ENCODE data around the gene CDX1. TPM values are rescaled to one million over a fixed set of nuclear protein-coding genes. Genes with fewer than 3 reads are reported as not detected.

Gene CDX1
- total RNA-seq, 1 donor from 2014 or later = not detected

DNA sequence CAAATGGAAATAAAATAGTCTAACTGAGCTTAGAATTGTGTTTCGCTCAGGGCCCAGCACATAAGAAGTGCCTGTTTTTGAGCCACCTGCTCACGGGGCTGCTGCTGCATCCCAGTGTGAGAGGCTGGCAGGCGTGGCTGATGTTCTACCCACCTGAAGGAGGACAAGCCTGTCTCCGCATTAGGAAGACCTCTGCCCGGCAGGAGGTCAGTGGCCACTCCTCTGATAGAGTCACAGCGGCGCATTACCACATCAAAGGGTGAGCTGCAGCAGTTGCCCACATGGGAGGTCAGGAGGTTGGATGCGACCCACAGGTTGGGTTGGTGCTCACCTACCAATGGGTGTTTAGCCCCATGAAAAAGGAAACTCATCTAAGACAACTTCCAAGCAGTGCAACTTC lies 19.6 kb downstream of the CDX1 start:
- no peaks in the 10 kb centered on the region for H3K9me3 Mint-ChIP-seq
- H3K9me3 ChIP-seq (ENCODE audit: low read depth) = no peaks in the 10 kb centered on the region
- no peak overlapping the region for H3K4me3 ChIP-seq
- peaks cover 33% of the 10 kb centered on the region for H3K27me3 Mint-ChIP-seq (ENCODE audit: insufficient read depth, low read depth)
- peaks cover 5% of the 10 kb centered on the region for H4K20me1 ChIP-seq (ENCODE audit: low read depth)
- H3K4me1 ChIP-seq = peaks cover 21% of the 10 kb centered on the region
- H3F3A ChIP-seq (ENCODE audit: low read depth) = no peaks in the 10 kb centered on the region
- H3K4me1 Mint-ChIP-seq = peaks cover 24% of the 10 kb centered on the region
- no peak for TF ChIP-seq EZH2phosphoT487 (IDR thresholded peaks at IDR 0.05)
- no peak for TF ChIP-seq EZH2 (IDR thresholded peaks at IDR 0.05)
- TF ChIP-seq, protein P1, sequence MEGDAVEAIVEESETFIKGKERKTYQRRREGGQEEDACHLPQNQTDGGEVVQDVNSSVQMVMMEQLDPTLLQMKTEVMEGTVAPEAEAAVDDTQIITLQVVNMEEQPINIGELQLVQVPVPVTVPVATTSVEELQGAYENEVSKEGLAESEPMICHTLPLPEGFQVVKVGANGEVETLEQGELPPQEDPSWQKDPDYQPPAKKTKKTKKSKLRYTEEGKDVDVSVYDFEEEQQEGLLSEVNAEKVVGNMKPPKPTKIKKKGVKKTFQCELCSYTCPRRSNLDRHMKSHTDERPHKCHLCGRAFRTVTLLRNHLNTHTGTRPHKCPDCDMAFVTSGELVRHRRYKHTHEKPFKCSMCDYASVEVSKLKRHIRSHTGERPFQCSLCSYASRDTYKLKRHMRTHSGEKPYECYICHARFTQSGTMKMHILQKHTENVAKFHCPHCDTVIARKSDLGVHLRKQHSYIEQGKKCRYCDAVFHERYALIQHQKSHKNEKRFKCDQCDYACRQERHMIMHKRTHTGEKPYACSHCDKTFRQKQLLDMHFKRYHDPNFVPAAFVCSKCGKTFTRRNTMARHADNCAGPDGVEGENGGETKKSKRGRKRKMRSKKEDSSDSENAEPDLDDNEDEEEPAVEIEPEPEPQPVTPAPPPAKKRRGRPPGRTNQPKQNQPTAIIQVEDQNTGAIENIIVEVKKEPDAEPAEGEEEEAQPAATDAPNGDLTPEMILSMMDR (IDR thresholded peaks at IDR 0.05) = no peak
- no peaks in the 10 kb centered on the region for H3K79me2 ChIP-seq (ENCODE audit: low read depth)
- H3K36me3 ChIP-seq = no peaks in the 10 kb centered on the region
- no peak overlapping the region for H3K27ac Mint-ChIP-seq
- H3K4me2 ChIP-seq = no peak overlapping the region
- no peak overlapping the region for H3K27ac ChIP-seq
- H3K4me3 Mint-ChIP-seq = no peak overlapping the region
- H3K27me3 ChIP-seq = peaks cover 59% of the 10 kb centered on the region
- no peaks in the 10 kb centered on the region for H3K36me3 Mint-ChIP-seq
- no peak overlapping the region for H2AFZ ChIP-seq (replicated peaks)
- DNase-seq (ENCODE audit: low spot score) = no peak
- H3K9ac ChIP-seq = no peak overlapping the region

DNA sequence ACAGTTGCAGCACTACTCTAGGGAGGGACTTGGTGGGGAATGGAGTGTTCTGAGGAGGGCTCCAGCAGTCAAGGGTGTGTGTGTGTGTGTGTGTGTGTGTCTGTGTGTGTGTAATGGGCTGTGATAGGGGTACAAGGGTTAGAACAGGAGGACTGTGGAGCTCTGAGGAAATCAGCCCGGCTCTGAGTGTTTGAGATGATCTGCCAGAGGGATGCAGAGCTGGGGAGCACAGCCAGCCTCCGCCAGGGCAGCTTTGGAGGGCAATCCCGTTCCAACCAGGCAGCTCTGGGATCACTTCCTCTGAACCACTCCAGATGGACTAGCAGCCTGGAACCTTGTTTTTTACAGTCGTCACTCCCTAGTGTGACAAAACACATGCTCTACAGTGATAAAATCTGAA lies 20.3 kb downstream of the CDX1 start:
- no peak overlapping the region for H3K27ac ChIP-seq
- H3K27ac Mint-ChIP-seq = peak overlapping the region; percentile 44
- H3K4me3 ChIP-seq = no peak overlapping the region
- H3K4me1 ChIP-seq = peaks cover 21% of the 10 kb centered on the region
- no peak for DNase-seq (ENCODE audit: low spot score)
- no peaks in the 10 kb centered on the region for H3K9me3 ChIP-seq (ENCODE audit: low read depth)
- H3K9me3 Mint-ChIP-seq = no peaks in the 10 kb centered on the region
- H3K9ac ChIP-seq = no peak overlapping the region
- H2AFZ ChIP-seq (replicated peaks) = no peak overlapping the region
- H3K36me3 Mint-ChIP-seq = no peaks in the 10 kb centered on the region
- TF ChIP-seq EZH2phosphoT487 (IDR thresholded peaks at IDR 0.05) (no peak), EZH2 (IDR thresholded peaks at IDR 0.05) (no peak)
- TF ChIP-seq, protein P1 (IDR thresholded peaks at IDR 0.05) = no peak
- H3K27me3 ChIP-seq = peaks cover 66% of the 10 kb centered on the region
- peaks cover 21% of the 10 kb centered on the region for H3K4me1 Mint-ChIP-seq
- no peaks in the 10 kb centered on the region for H3F3A ChIP-seq (ENCODE audit: low read depth)
- H3K4me3 Mint-ChIP-seq = no peak overlapping the region
- H3K36me3 ChIP-seq = no peaks in the 10 kb centered on the region
- H3K4me2 ChIP-seq = no peak overlapping the region
- H3K27me3 Mint-ChIP-seq (ENCODE audit: insufficient read depth, low read depth) = peaks cover 34% of the 10 kb centered on the region
- H3K79me2 ChIP-seq (ENCODE audit: low read depth) = no peaks in the 10 kb centered on the region
- peaks cover 5% of the 10 kb centered on the region for H4K20me1 ChIP-seq (ENCODE audit: low read depth)

DNA sequence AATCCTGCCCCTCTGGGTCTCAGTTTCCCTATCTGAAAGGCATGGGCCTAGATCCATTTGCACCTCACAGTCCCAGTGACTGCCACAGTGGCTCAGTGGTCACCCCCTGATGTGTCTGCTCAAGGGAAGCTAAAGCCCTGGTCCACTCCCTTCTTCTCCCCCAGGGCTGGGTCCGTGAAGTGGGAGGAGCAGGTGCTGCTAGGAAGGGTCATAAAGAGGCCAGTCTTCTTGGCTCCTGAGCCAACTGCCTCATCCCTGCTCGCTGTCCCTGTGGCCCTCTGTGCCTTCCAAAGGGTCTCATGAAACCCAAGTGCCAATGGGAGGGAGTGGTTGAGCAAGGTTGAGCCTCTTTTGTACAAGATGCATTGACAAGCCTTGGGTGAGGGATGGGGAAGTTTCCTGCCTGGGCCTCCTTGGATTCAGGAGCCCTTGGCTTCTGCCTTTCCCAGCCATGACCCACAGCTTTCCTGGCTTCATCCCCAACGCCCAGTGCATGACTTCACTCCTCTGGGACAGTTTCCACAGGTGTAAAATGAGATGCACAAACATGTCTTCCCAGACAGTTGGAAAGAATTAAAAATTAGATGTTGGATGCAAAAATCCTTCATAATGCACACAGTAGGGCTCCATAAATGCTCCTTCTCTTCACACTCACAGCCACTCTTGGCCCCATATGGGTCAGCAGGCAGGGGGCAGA lies 21.7 kb downstream of the CDX1 start:
- Mint-ChIP-seq H3K36me3 (no peaks in the 10 kb centered on the region), H3K27me3 (ENCODE audit: insufficient read depth, low read depth) (peaks cover 38% of the 10 kb centered on the region), H3K4me1 (peaks cover 27% of the 10 kb centered on the region), H3K4me3 (no peak overlapping the region), H3K9me3 (no peaks in the 10 kb centered on the region), H3K27ac (no peak overlapping the region)
- H3K4me2 ChIP-seq = no peak overlapping the region
- H3F3A ChIP-seq (ENCODE audit: low read depth) = no peaks in the 10 kb centered on the region
- H3K27me3 ChIP-seq = peaks cover 80% of the 10 kb centered on the region
- no peak overlapping the region for H3K4me3 ChIP-seq
- no peak overlapping the region for H3K27ac ChIP-seq
- H3K9ac ChIP-seq = no peak overlapping the region
- no peak overlapping the region for H2AFZ ChIP-seq (replicated peaks)
- no peak for TF ChIP-seq EZH2 (IDR thresholded peaks at IDR 0.05)
- TF ChIP-seq EZH2phosphoT487 (IDR thresholded peaks at IDR 0.05) = no peak
- TF ChIP-seq, protein P1 (IDR thresholded peaks at IDR 0.05) = no peak
- no peaks in the 10 kb centered on the region for H3K79me2 ChIP-seq (ENCODE audit: low read depth)
- H3K36me3 ChIP-seq = no peaks in the 10 kb centered on the region
- peaks cover 5% of the 10 kb centered on the region for H4K20me1 ChIP-seq (ENCODE audit: low read depth)
- no peaks in the 10 kb centered on the region for H3K9me3 ChIP-seq (ENCODE audit: low read depth)
- DNase-seq (ENCODE audit: low spot score) = no peak
- peaks cover 21% of the 10 kb centered on the region for H3K4me1 ChIP-seq

Data from neural progenitor cell (in vitro differentiated cells).